Loucy (cell line): Measurements from ENCODE around the gene C14orf180.

Source experiments
- CTCF ChIP-seq: fragments of 200-600 bp; sonication (generic); conservative IDR thresholded peaks from 2 replicates; pipeline ENCODE4 v1.5.1; 2014; ENCODE audit warnings: mild to moderate bottlenecking, antibody characterized with exemption, low read length
- EZH2phosphoT487 ChIP-seq: fragments of 200-600 bp; IDR thresholded peaks from 2 replicates; pipeline ENCODE4 v1.6.1; 2018; ENCODE audit warnings: antibody characterized with exemption, mild to moderate bottlenecking, moderate library complexity, borderline replicate concordance

- TF ChIP-seq CTCF (no peak), EZH2phosphoT487 (no peak)
Observed at GRCh38 chr14:104531421-104532190, 48.0 kb upstream of the C14orf180 start.
